Fibroblast of the aortic adventitia (primary cell): ENCODE data around the gene ITGB6. TPM values are rescaled to one million over a fixed set of nuclear protein-coding genes. Genes with fewer than 3 reads are reported as not detected.
A peak's percentile ranks its signal among the peaks of the same experiment; 100 is the strongest.

Source experiments
- DNase-seq: peaks from one replicate; pipeline ENCODE4 v3.0.0-alpha.2; 2010; ENCODE audit warnings: low read depth
- H3K4me3 ChIP-seq: 2 replicates; pipeline ENCODE4 v1.5.1; 2011; ENCODE audit warnings: low read depth, mild to moderate bottlenecking, control low read depth, low read length, moderate library complexity
- total RNA-seq: library from RNA; depleted of rRNA; stranded (reverse); fragments of >200 nt; gene quantifications from 2 replicates; pipeline ENCODE4 v1.2.3, GENCODE V29; 2012; ENCODE audit warnings: low replicate concordance
- TF ChIP-seq, protein P1 (sequence below): IDR thresholded peaks from 2 replicates; pipeline ENCODE4 v1.5.1; 2011; ENCODE audit warnings: mild to moderate bottlenecking, low read length, control low read depth, inconsistent platforms; ENCODE audit not compliant: insufficient read depth

ITGB6 gene
- total RNA-seq, 1 donor, result under 0.01 TPM

DNA sequence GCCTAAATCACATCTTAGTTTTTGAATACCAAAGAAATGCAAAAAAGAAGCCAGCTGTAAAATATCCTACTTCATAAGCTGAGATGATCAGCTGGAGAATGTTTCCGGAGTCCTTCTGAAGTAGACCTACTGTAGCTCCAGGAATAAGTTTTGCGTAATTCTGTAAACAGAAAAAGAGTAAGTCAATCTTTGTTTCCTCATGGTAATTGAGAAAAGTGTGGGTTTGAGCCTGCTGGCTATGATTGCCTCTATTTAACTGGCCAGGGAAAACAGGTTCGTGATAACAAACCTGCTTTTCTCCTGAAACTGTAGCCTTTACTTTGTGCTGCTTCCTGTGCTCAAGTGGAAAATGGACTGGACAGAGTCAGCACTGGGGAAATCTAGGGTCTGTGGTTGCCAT, 58.2 kb downstream of the ITGB6 start:
- TF ChIP-seq, protein P1, sequence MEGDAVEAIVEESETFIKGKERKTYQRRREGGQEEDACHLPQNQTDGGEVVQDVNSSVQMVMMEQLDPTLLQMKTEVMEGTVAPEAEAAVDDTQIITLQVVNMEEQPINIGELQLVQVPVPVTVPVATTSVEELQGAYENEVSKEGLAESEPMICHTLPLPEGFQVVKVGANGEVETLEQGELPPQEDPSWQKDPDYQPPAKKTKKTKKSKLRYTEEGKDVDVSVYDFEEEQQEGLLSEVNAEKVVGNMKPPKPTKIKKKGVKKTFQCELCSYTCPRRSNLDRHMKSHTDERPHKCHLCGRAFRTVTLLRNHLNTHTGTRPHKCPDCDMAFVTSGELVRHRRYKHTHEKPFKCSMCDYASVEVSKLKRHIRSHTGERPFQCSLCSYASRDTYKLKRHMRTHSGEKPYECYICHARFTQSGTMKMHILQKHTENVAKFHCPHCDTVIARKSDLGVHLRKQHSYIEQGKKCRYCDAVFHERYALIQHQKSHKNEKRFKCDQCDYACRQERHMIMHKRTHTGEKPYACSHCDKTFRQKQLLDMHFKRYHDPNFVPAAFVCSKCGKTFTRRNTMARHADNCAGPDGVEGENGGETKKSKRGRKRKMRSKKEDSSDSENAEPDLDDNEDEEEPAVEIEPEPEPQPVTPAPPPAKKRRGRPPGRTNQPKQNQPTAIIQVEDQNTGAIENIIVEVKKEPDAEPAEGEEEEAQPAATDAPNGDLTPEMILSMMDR, result no peak
- no peak overlapping the region for H3K4me3 ChIP-seq
- peak; percentile 28 for DNase-seq

DNA sequence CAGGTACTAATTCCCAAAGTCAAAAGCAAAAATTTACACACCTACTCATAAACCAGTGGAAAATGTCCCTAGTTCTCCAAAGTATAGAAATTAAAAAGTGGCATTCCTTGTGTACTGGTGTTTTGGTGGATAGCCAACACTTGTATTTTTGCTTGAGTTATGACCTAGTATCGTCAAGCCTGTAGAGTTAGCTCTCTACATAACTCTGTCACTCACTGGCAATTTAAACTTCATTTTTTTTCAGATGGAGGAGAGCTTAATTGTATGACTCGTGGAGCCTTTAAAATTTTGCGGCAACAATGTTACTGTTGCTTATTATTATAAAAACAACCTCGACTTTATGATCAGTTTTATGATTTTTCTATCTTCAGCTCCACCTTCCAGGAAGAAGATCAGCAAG, 58.7 kb downstream of the ITGB6 start:
- no peak overlapping the region for H3K4me3 ChIP-seq
- TF ChIP-seq, protein P1, result no peak
- no peak for DNase-seq

DNA sequence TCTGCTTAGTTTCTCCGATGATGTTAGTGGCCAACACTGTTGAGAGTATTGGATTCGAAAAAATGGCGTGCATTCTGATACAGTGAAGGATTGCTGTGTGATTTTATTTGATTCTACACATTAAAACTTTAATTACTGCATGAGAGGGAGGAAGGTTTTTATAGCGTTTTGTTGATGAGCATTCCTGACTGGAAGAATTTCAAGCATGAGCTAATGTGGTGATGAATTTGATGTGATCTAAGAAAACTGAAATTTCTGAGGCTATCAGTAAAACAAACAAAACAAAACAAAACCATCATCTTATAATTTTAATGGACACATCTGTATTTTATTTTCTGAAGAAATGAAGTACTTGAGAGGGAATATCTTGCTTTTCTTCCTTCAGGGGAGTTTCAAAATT, 59.6 kb downstream of the ITGB6 start:
- TF ChIP-seq, protein P1, result no peak
- DNase-seq, result peak; percentile 29
- H3K4me3 ChIP-seq, result no peak overlapping the region

DNA sequence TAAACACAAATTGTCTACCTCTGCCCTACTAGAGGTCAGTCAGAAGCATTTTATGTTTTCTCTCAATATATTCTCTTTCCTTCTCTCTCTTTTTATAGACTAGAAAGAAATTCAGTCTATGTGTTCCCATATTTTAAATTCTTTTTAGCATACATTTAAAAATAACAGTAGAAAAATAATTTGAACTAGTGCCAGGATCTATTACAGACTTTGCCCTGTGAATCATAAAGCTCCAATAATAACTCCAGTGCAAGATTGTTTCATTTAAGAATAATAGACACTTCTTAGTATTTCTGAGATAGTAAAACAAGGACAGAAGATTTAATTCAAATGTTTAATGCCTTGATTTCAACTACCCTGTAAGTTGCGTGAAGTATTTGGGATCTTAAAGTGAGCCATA, 60.1 kb downstream of the ITGB6 start:
- H3K4me3 ChIP-seq, result no peak overlapping the region
- DNase-seq, result peak; percentile 44
- TF ChIP-seq, protein P1, result no peak

DNA sequence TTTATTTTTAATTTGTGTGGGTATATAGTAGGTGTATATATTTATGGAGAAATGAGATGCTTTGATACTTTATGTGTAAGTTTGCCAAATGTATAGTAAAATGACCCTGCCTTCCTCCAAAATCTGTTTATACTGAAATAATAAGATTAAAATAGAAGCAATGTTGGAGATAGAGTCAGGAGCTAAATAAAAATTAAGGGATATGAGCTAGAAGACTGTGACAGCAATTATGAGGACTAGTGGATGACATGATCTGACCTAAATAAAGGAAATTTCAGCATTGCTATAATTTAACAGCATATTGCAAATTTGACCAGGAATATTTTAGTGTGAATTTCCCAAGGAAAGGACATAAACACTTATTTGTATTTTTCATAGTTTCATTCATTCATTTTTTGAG, 60.7 kb downstream of the ITGB6 start:
- DNase-seq, result no peak
- TF ChIP-seq, protein P1, result no peak
- H3K4me3 ChIP-seq, result no peak overlapping the region

DNA sequence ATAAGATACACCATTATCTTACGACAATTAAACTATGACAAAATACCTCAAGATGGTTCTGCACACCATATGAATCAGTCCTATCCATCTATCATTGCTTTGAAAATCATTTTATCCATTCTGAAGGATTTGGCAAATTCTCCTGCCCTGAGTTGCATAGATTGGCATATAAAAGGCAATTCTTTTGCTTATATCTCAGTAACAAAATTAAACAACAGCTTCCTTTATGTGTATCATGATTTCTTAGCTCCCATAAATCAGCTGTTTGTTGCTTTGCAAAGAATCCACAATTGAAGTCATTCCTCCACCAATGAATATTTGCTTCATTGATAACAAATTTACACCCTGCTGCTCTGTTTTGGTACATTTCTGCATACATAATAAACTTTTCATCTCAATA, 61.7 kb downstream of the ITGB6 start:
- TF ChIP-seq, protein P1, result no peak
- H3K4me3 ChIP-seq, result no peak overlapping the region
- DNase-seq, result no peak

DNA sequence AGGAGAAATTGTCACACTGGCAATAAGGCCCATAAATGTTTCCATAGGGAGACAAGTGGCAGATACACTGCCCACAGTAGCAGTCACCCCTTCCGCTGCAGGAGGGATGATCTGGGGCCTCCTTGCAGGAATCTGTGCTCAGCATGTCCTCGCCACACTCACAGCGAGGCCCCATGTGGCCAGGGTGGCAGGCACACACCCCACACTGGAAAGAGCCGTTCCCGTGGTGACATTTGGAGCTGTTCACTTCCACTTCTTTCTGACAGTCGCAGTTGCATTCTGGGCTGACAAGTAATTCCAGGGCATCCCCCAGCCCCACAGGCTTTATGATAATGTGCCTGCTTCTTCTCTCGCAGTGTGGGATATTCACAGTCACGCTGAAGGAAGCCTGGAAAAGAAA, 62.6 kb downstream of the ITGB6 start:
- TF ChIP-seq, protein P1, result no peak
- H3K4me3 ChIP-seq, result no peak overlapping the region
- no peak for DNase-seq
